ENCODE measurements around the gene SERPINE1. TPM values are rescaled to one million over a fixed set of nuclear protein-coding genes. Genes with fewer than 3 reads are reported as not detected.
A peak's percentile ranks its signal among the peaks of the same experiment; 100 is the strongest.

Gene SERPINE1
- total and polyA plus RNA-seq, 2 of the 13 experiments (the other 11 are each of a cell fraction or from before 2014, with no cell fraction given), result 21.2 to 1,576 TPM

- TF ChIP-seq ZNF546 (CRISPR knock-in tag; conservative IDR thresholded peaks at IDR 0.05) (no peak), NRL (CRISPR knock-in tag; IDR thresholded peaks at IDR 0.05; ENCODE audit: borderline replicate concordance) (peak; percentile 65; the same call in 1 of the 2 replicates), HNRNPUL1 (IDR thresholded peaks at IDR 0.05; ENCODE audit: low read depth, low read length) (no peak), ELF3 (CRISPR knock-in tag; IDR thresholded peaks at IDR 0.05) (peak; percentile 96), ZNF878 (CRISPR knock-in tag; IDR thresholded peaks at IDR 0.05) (peak; percentile 74), ZNF20 (CRISPR knock-in tag; IDR thresholded peaks at IDR 0.05) (no peak), ZNF510 (CRISPR knock-in tag; IDR thresholded peaks at IDR 0.05; ENCODE audit: low read depth) (no peak), SP4 (CRISPR knock-in tag; IDR thresholded peaks at IDR 0.05) (no peak; the same call in 1 of the 2 replicates), ZNF3 (CRISPR knock-in tag; IDR thresholded peaks at IDR 0.05) (no peak), KLF15 (CRISPR knock-in tag; IDR thresholded peaks at IDR 0.05; ENCODE audit: borderline replicate concordance) (0 out of 2 replicates have a peak, but pooled peaks have one; percentile 60), ZNF567 (CRISPR knock-in tag; IDR thresholded peaks at IDR 0.05; ENCODE audit: borderline replicate concordance) (no peak), HNRNPLL (IDR thresholded peaks at IDR 0.05; ENCODE audit: low read depth, low read length, poor library complexity, severe bottlenecking) (peak; percentile 41), ZNF781 (CRISPR knock-in tag; IDR thresholded peaks at IDR 0.05; ENCODE audit: borderline replicate concordance, not compliant biosample characterization) (peak; percentile 4), ATF7-NPFF (CRISPR knock-in tag; IDR thresholded peaks at IDR 0.05; ENCODE audit: low read depth) (peak; percentile 83), SMC3 (IDR thresholded peaks at IDR 0.05; ENCODE audit: low read length) (peak; percentile 42; the same call in 1 of the 2 replicates), ZNF724P (CRISPR knock-in tag; IDR thresholded peaks at IDR 0.05; ENCODE audit: borderline replicate concordance) (no peak), THAP8 (CRISPR knock-in tag; IDR thresholded peaks at IDR 0.05; ENCODE audit: borderline replicate concordance) (no peak), ZEB1 (IDR thresholded peaks at IDR 0.05; ENCODE audit: insufficient replicate concordance, low read depth) (peak; percentile 59), KLF6 (CRISPR knock-in tag; IDR thresholded peaks at IDR 0.05) (peak; percentile 86), NFKBIZ (CRISPR knock-in tag; IDR thresholded peaks at IDR 0.05) (no peak)
- TF ChIP-seq, protein P1, sequence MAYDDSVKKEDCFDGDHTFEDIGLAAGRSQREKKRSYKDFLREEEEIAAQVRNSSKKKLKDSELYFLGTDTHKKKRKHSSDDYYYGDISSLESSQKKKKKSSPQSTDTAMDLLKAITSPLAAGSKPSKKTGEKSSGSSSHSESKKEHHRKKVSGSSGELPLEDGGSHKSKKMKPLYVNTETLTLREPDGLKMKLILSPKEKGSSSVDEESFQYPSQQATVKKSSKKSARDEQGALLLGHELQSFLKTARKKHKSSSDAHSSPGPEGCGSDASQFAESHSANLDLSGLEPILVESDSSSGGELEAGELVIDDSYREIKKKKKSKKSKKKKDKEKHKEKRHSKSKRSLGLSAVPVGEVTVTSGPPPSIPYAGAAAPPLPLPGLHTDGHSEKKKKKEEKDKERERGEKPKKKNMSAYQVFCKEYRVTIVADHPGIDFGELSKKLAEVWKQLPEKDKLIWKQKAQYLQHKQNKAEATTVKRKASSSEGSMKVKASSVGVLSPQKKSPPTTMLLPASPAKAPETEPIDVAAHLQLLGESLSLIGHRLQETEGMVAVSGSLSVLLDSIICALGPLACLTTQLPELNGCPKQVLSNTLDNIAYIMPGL (CRISPR knock-in tag; IDR thresholded peaks at IDR 0.05; ENCODE audit: borderline replicate concordance in 1 of 2, low read depth in 1 of 2), result peak in 1 of 2 experiments; percentile 48; a peak in 2 of 4 replicates
- TF ChIP-seq, protein P2, sequence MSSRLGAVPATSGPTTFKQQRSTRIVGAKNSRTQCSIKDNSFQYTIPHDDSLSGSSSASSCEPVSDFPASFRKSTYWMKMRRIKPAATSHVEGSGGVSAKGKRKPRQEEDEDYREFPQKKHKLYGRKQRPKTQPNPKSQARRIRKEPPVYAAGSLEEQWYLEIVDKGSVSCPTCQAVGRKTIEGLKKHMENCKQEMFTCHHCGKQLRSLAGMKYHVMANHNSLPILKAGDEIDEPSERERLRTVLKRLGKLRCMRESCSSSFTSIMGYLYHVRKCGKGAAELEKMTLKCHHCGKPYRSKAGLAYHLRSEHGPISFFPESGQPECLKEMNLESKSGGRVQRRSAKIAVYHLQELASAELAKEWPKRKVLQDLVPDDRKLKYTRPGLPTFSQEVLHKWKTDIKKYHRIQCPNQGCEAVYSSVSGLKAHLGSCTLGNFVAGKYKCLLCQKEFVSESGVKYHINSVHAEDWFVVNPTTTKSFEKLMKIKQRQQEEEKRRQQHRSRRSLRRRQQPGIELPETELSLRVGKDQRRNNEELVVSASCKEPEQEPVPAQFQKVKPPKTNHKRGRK (CRISPR knock-in tag; IDR thresholded peaks at IDR 0.05), result no peak
- TF ChIP-seq, protein P3, sequence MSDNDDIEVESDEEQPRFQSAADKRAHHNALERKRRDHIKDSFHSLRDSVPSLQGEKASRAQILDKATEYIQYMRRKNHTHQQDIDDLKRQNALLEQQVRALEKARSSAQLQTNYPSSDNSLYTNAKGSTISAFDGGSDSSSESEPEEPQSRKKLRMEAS (IDR thresholded peaks at IDR 0.05), result peak; percentile 18
- TF ChIP-seq, protein P4, sequence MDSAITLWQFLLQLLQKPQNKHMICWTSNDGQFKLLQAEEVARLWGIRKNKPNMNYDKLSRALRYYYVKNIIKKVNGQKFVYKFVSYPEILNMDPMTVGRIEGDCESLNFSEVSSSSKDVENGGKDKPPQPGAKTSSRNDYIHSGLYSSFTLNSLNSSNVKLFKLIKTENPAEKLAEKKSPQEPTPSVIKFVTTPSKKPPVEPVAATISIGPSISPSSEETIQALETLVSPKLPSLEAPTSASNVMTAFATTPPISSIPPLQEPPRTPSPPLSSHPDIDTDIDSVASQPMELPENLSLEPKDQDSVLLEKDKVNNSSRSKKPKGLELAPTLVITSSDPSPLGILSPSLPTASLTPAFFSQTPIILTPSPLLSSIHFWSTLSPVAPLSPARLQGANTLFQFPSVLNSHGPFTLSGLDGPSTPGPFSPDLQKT (CRISPR knock-in tag; IDR thresholded peaks at IDR 0.05; ENCODE audit: borderline replicate concordance), result no peak
These were observed at the start of gene SERPINE1 (continued) for GRCh38 chr7:101126651-101127459.

Measured in HepG2 (cell line).